Medulla oblongata (tissue), 1 donor: ENCODE results near the gene FAM168B.

ENCODE experiments used
- DNase-seq: peaks from one replicate; pipeline ENCODE4 v3.0.0-alpha.2; 2015; ENCODE audit errors: extremely low spot score

Gene FAM168B

DNA sequence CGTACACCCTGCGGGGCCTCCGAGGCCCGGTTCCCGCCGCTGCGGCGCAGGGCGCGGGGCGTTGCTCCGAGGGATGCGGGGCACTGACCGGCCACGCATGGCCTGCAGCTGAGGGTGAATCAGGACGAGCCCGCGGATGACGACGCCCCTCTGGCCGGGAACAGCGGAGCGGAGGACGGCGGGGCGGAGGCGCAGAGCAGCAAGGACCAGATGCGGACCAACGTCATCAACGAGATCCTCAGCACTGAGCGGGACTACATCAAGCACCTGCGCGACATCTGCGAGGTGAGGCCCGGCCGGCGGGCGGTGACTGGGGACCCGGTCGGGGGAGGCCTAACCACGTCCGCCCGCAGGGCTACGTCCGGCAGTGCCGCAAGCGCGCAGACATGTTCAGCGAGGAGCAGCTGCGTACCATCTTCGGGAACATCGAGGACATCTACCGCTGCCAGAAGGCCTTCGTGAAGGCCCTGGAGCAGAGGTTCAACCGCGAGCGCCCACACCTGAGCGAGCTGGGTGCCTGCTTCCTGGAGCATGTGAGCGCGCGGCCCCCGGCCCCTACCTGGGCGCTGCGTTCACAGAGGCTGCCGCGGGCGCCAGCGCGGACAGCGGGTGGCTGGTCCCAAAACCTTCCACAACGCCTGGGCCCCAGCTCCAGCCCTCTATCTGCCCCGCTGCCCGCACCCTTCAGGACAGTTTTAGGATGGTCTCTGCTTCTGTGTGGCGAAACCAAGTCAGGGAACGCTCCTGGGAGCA, 53.2 kb downstream of the FAM168B start:
- DNase-seq = no peak

DNA sequence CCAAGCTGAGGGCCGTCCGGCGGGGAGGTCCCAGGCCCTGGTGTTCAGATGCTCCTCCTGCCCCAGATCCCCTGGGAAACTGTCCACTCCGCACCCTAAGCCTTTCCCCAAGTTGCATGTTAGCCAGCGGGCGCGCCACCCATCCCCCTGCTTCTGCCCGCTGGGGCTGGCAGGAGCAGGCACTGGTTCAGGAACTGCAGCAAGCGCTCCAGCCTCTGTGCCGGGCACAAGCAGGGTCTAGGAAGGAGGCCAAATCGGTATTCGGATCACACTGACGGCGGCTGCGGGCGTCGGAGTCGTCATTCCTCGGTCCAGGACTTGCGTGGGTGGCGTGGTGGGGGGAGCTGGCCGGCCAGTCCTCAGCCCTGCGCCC, 53.7 kb downstream of the FAM168B start:
- peak; percentile 73 for DNase-seq

DNA sequence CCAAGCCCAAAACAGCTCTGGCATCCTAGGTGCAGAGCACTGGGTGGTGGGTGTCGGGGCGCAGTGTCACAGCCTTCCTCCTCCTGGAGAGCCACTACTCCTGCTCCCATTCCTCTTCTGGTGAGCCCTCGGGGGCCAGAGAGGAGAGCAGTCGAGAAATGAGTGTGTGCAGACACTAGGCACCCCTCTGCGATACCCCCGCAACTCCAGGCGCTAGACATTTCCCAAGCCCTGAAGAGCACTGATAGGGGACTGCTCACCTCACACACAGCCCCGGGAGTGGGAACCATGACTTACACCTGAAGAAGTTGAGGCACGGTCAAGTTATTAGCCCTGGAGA, 54.2 kb downstream of the FAM168B start:
- no peak for DNase-seq

DNA sequence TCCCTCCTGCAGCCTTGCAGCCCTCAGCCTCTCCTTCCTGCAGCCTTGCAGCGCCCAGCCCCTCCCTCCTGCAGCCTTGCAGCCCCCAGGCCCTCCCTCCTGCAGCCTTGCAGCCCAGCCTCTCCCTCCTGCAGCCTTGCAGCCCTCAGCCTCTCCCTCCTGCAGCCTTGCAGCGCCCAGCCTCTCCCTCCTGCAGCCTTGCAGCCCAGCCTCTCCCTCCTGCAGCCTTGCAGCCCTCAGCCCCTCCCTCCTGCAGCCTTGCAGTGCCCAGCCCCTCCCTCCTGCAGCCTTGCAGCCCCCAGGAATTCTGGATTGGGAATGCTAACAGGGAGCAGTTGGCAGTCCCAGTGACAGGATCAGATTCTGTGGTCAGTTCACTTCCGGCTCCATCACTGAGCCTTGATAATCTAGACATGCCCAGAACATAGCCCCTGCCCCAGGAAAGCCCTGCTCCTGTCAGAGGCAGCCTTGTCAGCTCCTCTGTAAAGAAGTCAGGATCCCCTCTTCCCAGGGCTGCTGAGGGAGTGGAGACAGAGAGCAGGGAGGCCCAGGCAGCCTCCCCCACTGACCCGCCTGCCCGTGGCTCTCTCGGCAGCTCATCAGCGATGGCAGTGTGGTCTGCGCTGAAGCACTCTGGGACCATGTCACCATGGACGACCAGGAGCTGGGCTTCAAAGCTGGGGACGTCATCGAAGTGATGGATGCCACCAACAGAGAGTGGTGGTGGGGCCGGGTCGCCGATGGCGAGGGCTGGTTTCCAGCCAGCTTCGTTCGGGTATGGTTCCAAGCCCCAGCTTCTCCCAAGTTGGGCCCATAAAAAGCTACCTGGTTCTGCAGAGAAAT, 54.8 kb downstream of the FAM168B start:
- no peak for DNase-seq

DNA sequence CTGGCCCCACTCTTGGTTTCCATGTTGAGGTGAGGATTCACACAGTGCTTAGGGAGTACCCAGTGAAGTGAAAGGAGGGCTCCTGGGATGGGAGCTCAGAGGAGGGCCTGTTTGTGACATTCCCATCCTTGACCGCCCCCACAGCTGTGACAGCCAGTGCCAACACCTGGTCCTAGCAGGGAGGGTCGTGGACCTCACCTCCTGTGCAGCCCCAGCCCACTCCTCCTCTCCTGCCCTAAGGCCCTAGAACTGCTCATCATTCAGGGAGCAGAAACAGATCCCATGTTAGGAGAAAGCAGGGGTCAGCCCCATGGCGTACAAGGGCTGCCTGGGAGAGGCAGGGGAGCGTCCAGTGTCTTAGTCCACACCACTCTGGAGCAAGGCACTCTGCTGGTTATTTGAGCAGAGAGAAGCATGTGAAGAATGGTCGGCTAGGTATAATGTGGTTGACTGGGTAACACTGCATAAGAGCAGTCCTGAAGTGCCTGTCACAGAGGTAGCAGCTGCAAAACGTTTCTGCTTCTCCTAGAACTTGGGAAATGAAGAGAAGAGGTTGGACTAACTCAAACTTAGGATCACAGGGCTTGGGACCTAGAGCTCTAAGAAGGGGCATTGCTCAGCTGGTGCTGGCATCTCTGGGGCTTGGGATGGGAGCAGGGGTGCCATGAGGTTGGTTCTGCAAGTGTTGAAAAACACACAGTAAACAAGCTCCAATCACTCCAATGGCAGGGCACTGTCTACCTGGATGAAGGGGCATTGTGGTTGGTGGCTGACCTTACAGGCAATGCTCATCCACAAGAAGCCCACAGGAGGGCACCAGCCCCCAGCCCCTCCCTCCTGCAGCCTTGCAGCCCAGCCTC, 55.6 kb downstream of the FAM168B start:
- DNase-seq = no peak

DNA sequence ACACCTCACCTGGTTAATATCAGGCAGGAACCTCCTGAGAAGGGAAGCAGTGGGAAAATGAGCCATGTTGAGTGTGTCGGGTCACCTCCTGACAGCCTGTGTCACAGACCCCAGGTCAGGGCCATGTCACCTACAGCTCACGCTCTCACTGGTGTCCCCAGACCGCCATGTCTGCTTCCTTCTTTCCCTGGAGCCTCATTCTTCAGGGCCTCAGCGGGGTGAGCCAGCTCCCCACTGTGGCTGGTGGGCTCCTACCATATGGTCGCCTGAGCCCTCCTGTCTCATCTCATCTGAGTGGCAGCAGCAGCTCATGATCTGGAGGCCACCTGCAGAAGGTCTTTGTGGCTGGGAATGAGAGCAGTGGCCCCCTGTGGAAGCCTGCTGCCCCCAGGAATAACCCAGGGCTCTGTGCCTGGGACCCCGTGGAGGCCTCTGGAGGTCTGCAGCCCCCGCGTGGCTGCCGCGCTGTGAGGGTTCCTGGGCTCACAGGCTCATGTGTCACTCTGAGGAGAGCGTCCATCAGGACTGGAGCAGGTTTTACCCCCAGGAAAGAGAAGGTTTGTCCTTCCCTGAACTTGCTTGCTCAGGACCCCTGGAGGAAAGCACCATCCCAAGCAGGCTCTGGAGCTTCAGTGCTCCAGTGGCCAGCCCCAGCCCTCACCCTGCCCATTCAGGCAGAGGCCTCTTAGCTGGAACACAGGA, 56.4 kb downstream of the FAM168B start:
- no peak for DNase-seq

DNA sequence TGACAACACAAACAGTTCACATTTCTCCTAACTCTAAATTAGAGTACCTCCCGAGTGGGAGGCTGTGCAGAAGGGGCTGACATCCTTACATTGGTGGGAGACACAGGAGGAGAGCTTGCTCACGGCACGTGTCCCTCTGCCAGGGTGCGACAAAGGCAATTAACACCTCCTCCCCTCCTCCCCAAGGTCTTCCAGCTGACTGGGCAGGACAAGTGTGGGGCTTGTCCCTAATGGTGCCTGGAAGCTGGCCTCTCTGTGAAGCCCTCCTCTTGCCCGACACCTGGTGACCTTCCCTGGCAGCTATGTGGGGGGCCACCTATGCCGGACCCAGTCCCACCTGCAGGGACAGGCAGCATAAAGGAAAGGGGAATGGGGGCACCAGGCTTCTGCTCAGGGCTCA, 57.0 kb downstream of the FAM168B start:
- no peak for DNase-seq

DNA sequence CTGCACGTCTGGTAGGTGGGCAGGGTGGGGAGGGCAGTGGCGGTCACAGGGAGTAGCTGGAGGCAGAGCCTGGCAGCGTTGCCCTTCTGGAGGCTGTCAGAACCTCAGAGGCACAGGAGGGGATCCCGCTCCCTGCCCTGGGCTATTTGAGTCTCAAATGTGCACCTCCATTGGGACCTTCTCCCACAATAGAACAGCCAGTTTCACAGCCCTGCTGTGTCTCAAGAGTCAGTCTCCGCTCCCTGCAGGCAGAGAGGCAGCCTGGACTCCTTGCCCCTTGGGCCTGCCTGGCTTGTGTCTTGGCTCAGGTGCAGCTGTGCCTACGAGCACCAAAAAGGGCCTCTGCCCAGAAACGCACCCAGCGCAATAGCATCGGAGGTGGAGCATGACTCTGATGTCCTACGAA, 57.4 kb downstream of the FAM168B start:
- no peak for DNase-seq

DNA sequence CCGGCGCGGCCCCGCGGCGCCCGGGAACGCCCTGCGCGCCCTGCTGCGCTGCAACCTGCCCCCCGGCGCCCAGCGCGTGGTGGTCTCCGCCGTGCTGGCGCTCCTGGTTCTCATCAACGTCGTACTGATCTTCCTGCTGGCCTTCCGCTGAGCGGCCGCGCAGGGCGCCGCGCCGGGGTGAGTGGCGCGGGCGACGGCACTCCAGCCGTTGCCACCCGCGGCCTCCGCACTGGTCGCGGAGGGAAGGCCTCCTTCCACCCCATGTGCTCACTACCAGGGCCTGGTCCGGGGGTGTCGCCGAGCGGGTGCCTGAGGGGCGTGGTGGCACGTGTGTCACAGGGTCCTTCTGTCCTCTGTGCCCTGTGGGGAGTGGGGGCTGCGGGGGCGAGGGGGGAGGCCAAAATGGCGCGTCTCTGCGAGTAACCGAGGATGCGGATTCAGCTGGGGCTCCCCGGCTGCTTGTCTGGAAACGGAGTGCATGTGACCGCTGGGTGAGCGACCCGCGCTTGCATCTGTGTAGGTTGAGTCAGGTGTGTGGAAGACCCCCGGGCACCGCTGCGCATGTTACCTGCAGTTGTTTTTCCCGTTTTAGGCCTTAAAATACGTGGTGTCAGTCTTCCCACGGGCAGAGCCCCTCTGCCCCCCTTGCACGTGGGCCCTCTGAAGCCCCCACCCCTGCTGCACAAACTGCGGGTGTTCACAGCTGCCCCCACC, 58.0 kb downstream of the FAM168B start:
- DNase-seq = no peak

DNA sequence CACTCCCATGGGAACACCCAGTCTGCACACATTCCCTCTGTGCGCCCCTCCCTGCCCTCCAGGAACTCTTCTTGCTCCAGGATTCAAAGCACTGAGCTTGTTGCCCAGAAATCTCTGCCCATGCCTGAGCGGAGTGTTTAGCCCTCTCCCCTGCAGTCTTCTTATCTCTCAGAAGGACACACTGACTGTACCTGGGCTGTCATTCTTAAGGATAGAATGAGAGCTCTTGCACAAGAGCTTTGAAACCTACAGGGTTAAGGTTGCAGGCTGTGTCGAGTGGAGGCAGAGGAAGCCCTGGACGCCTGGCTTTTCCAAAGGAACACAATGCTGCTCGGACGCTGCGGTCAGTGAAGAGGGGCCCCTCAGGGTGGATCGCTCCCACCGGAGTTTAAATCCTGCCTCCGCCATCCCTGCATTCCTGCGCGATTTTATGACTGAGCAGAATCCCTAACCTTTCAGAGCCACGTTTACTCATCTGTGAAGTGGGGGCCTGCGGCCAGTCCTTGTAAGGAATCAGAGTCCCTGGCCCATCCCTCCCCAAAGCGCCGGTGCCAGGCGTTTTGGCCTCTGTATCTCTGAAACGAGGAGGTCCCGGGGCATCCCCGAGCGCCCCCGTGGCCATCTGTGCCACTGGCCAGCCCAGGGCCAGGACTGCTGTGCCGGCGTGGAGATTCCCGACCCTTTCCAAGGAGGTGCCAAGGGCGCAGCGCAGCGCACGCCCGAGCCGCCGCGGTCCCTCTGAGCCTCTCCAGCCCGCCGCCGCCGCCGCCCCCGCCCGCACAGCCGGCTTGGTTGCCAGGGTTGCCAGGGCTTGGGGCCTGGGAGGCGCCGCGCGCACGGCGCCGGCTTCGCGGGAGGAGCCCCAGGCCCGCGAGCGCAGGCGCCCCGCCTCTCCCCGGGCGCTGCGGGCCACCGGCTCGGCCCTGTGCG, 58.9 kb downstream of the FAM168B start:
- peak; percentile 51 for DNase-seq

DNA sequence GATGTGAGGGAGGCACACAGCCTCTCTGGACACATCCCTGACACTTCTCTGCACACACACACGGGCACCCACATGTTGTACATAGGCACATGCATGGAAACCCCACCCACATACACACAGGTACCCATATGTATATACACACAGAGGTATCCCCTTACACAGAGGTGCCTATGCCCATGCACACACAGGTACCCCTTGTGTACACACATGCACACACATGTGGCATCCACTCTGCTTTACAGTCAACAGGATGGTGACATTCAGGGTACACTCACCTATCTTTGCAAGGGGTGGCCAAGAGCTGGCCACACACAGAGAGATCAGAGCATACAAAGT, 59.5 kb downstream of the FAM168B start:
- DNase-seq = no peak

DNA sequence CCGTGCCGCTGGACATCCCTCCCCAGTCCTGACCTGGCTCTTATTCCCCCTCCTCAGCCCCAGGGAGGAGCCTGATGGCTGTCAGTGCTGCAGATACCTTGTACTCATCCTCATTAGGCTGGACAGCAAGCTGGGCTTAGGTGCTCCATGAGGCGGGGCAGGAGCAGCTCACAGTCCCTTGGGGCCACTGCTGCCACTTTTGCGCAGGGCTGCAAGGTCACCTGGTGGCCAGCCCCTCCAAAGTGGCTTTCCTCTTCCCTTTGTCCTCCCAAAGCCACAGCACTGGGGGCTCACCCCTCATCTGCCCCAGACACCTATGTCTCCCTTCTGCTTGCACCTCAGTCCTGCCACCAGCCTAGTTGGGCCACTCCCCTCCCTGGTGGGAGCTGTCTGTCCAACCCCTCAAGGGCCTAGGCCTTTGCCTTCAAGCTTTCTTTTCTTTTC, 60.8 kb downstream of the FAM168B start:
- DNase-seq = no peak

DNA sequence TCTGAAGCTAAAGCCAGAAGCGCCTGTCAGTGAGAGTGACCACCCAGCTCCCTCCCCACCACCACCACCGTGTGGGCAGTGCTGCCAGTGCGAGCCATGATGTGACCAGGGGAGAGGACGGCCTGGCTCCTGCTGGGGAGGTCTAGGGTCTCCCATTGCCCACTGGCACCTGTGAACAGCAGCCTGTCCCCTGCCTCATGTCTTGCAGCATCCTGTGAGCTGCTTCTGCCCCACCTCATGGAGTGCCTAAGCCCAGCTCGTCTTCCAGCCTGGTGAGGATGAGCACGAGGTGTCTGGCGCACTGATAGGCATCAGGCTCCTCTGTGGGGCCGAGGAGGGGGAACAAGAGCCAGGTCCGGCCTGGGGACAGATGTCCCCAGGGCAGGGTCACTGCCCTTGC, 61.4 kb downstream of the FAM168B start:
- no peak for DNase-seq

DNA sequence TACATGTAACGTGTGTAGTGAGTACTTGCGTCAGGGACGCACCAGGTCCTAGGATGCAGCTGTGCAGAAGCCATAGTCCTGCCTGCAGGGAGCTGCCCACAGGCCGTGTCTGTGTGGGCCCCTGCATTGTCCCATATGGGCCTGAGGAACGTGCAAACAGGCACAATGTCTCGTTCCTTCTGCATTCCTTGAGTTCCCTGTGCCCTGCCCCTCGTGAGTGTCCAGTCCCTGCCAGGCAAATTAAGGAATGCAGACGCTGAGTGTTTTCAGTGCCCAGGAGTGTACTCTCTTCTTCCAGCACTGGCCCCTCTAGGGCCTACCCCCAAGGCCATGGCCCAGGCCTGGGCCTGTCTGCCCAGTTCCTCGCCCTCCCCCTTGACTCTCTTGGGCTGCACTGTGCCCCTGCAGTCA, 61.8 kb downstream of the FAM168B start:
- DNase-seq = no peak

DNA sequence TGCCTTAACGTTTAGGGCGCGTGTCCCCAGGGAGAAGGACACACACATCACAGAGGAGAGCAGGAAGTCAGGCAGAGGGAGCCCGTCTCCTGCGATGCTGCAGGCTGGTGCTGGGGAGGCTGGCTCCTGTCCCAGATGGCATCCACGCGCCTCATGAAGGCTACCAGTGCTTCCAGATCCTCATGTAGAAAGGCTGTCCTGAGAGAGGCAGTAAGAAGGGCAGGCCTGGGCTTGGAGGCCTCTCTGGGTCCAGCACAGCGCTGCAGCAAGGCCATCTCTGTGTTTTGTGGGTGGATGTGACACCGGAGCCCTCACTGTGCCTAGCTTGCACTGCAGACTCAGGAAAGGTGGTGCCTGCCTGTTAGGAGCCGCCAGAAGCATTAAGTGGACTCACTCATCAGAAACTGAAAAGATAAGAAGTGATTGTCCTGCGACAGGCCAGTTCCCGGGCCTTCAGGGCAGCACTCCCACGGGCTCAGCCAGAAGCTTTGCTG, 62.7 kb downstream of the FAM168B start:
- peak; percentile 90 for DNase-seq

DNA sequence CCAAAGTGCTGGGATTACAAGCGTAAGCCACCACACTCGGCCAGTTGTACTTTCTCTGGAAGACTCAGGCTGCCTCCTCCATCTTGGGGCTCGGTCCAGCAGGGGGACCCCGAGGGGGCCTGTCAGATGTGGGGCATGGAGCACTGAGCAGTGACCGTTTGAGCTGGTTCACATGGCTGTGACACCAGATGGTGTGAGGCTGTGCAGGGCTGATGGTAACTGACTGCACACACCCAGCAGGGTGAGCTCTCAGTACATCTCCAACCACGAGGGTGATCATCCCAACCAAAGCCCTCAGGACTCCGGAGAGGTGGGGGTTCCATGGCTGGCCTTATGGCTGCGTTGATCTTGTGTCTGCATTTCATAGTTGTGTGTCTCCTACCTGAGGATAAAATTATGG, 63.4 kb downstream of the FAM168B start:
- DNase-seq = no peak

DNA sequence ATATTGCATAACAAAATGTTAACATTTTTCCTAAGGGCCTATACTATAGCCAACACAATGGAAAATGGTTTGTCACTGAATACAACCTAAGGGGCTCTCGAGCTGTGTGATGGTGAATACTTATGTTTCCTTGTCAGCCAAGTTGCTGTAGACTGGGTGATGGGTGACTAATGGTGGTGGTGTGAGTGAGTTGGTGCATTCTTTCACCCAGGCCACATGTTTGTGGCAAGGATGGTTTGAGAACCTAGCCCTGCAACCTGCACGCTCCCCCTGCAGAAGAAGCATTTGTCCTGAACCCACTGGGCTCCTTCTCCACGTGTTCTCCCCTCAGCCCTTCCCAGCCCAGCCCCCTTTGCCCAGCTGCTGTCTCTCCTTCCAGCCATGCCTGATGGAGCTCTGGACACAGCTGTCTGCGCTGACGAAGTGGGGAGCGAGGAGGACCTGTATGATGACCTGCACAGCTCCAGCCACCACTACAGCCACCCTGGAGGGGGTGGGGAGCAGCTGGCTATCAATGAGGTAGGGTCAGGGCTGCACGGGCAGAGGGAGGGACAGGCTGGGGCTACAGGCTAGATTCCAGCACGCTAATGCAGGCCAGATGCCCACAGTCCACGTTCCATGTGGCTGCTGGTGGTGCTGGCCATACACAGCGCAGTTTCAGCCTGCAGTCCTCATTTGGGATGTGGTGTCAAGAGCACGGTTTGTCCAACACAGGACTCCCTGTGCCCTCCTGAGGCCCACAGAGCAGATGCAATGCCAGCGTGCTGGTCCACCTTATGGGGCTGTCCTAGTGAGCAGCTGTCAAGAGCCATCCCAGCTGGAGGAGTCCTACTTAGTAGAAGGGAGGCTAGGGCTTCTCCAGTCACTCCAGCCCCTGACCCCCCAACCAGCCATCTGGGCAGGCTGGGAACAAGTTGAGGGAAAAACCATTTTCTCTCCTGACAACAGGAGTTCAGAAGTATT, 65.4 kb downstream of the FAM168B start:
- no peak for DNase-seq

DNA sequence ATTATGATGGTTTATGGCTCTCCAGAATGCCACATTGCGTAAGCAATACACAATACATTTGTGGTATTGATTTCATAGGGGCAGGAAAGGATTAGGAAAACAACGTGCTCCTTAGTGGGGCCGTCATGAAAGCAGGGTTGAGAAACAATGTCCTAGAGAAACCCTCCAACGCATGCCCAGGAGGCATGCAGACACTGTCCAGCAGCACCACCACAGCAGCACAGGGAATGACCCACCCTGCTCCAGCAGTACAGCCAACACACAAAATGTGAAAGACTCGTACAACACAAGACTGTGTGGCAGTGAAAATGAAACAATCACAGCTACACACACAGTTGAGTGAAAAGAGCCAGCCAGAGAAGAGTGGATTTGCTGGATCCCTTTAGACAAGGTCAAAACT, 66.3 kb downstream of the FAM168B start:
- no peak for DNase-seq

DNA sequence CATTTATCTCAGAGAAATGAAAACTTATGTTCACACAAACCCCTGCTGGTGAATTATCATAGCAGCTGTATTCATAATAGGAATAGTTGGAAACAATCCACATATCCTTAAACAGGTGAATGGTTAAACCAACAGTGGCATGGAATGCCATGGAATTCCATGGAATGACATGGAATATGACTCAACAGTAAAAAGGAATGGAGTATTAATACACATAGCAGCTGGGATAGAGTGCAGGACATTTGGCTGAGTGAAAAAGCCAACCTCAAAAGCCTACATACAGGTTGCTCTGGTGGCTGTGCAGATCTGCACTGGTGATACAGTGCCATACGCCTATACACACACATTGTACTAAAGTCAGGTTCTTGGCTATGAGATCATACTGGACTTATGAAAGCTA, 69.5 kb downstream of the FAM168B start:
- DNase-seq = no peak
